ENCODE measurements around the gene PAX2. TPM values are rescaled to one million over a fixed set of nuclear protein-coding genes. Genes with fewer than 3 reads are reported as not detected.
A peak's percentile ranks its signal among the peaks of the same experiment; 100 is the strongest.

PAX2 gene
- total RNA-seq, 1 experiment from 2014 or later: not detected

DNA sequence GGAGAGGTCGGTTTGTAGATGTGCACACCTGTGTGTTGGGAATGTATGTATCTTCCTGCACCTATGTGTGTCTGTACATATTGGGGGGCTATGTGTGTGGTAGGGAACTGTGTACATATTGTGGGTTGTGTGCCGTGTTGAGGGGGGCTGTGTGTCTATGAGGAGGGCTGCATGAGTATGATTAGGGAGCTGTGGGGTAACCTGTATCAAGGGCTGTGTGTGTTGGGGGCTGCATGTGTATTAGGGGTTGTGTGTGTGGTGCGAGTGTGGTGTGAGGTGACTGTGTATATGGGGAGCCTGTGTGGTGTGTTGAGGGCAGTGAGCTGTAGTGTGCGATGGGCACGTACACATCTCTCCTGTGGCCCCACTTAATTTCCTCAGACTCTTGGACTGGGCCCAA is 22.2 kb upstream of the PAX2 start:
- in situ Hi-C loops (cut with HindIII; ENCODE audit: low pct_unique_long_range_greater_than_20kb, low sequenced_read_pairs): no loop called here
- DNase-seq (ENCODE audit: low read depth): no peak

GRCh38 chr10:100723770-100724530 is 21.4 kb upstream of the PAX2 start:
- no peak for DNase-seq (ENCODE audit: low read depth)
- in situ Hi-C loops (cut with HindIII; ENCODE audit: low pct_unique_long_range_greater_than_20kb, low sequenced_read_pairs): no loop called here

DNA sequence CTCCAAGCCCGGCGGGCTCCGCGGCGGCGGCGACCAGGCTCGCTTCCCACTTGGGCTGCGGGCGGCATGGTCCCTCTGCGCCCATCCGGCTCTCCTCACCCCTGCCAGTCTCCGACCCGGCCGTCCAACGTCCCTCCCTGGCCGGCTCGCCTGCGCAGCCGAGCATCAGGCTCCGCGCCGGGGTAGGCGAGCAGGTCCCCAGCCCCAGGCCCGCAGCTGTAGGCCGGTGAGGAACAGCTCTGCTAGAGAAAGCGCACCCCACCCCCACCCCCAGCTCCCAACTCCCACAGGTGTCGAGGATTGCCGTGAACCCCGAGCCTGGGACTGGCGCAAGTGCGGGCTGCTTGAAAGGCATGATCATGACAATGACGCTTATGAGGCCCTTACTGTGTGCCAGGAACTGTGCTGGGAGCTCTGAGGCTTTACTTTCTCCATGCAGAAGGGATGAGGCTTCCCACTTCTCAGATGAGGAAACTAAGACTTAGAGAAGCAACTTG is 20.8 kb upstream of the PAX2 start:
- in situ Hi-C loops (cut with HindIII; ENCODE audit: low pct_unique_long_range_greater_than_20kb, low sequenced_read_pairs): no loop called here
- no peak for DNase-seq (ENCODE audit: low read depth)

DNA sequence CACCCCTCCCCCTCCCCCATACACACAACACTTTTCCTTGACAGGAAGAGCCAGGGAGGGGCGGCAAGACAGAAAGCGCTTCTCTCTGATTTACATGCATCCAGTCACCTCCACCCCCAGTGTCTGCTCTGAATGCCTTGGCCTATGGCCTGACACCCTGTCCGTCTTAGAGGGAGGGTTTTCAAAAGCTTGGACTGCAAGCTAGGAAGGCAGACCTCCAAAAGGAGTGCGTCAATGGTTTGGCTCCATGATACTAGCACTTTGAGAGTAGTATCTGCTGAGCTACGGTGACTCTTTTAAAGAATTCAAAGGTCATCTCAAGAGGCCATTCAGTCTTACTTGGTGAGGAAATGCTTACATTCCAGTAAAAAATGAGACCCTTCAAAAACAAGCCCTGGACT is 20.3 kb upstream of the PAX2 start:
- in situ Hi-C loops (cut with HindIII; ENCODE audit: low pct_unique_long_range_greater_than_20kb, low sequenced_read_pairs): no loop called here

DNA sequence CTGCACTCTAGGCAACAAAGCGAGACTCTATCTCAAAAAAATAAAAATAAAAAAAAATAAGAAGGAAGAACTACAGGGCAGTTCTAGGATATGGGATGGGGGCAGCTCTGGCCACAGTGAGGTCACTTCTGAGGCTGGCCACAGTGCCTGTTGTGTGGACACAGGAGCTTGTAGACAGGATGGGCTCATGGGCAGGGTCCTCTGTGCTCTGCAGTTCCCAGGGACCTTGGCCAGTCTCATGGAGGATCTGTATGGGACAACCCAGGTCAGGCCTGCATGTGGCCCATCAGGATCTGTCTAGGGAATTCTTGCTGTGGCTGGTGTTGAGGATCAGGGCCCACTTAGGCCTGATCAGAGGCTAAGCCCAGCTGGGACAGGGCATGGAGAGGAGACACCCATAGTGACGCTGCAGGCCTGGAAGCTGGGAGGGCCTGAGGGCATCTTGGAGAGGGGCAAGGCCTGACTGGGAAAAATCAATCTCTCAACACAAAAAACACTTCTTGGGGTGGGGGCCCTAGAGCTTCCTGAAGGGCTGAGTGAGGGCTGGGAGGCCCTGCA is 19.4 kb upstream of the PAX2 start:
- no peak for DNase-seq (ENCODE audit: low read depth)
- in situ Hi-C loops (cut with HindIII; ENCODE audit: low pct_unique_long_range_greater_than_20kb, low sequenced_read_pairs): no loop called here

More for the DNA sequence above, 20.3 kb upstream of the PAX2 start:
- DNase-seq (ENCODE audit: low read depth): no peak

- DNase-seq (ENCODE audit: low read depth): no peak
- in situ Hi-C loops (cut with HindIII; ENCODE audit: low pct_unique_long_range_greater_than_20kb, low sequenced_read_pairs): no loop called here
Observed at GRCh38 chr10:100727808-100728207, 17.6 kb upstream of the PAX2 start.

GRCh38 chr10:100728928-100729861 is 16.2 kb upstream of the PAX2 start:
- in situ Hi-C loops (cut with HindIII; ENCODE audit: low pct_unique_long_range_greater_than_20kb, low sequenced_read_pairs): no loop called here
- DNase-seq (ENCODE audit: low read depth): peak; percentile 95

GRCh38 chr10:100729862-100730724 is 15.3 kb upstream of the PAX2 start:
- in situ Hi-C loops (cut with HindIII; ENCODE audit: low pct_unique_long_range_greater_than_20kb, low sequenced_read_pairs): no loop called here
- DNase-seq (ENCODE audit: low read depth): peak; percentile 48

DNA sequence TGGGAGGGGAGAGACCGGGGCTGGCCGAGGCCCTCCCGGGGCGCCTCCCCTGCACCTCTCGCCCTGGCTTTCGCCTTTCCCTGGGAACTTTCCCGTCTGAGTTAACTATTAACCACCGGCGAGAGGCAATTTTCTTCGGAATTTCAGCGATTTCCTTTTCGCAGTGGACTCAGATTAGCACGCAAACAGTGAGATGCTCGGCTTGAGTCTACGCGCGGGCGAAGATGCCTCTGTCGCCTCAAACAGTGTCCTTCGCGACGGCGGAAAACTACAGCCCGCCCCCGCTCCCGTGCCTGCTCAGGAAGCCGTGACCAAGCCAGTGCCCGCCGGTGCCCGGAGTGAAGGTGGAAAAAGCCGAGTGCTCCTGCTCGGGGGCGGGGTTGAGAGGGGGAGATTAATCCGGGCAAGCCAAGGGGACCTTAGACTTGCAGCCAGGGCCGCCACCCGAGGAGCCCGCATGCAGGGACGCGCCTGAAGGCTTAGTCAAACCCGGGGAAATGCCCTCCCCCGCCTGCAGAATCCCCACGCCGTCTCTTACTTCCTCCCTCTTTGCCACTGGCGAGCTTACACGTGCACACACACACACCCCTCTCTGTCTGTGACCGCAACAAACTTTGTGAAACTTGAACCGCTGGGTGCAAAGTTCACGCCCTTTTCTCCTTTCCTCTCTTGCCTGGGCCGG is 14.5 kb upstream of the PAX2 start:
- peak; percentile 87 for DNase-seq (ENCODE audit: low read depth)
- in situ Hi-C loops (cut with HindIII; ENCODE audit: low pct_unique_long_range_greater_than_20kb, low sequenced_read_pairs): no loop called here

DNA sequence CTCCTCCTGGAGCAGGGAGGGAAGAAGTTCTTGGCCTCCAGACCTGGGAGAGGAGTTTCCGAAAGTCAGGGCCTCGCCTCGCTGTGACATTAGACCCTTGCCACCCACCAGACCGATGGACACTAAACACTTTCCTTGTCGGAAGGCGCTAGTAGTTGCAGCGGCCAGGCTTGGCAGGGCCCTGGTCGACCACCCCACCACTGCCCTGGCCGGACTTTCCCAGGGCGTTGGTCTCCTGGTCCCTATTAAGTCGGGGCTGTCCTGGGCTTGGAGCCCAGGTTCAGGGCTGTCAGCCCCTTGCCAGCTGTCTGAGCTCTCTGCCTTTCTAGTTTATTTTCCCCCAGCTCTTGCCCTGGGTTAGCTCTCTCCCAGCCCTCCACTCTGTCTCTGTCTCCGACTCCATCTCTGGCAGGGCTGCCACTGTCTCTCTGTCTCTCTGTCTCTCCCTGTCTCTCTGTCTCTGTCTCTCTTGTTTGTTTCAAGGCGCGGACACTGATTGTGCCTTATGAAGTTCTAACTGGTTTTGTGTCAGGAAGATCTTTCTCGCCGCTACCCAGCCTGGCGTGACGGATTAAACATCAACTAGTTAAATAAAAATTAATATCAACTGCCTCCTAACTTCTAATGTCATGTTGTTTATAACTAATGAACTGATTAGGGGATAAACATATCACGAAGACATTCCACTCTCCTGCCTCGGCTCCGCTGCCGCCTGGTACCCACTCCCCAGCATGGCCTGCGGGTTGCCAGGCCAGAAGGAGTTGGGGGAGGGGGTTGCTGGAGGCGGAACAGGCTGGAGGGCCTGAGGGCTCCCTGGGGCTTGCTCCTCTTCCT is 13.8 kb upstream of the PAX2 start:
- DNase-seq (ENCODE audit: low read depth): peak; percentile 66
- in situ Hi-C loops (cut with HindIII; ENCODE audit: low pct_unique_long_range_greater_than_20kb, low sequenced_read_pairs): no loop called here

GRCh38 chr10:100732241-100732596 is 13.2 kb upstream of the PAX2 start:
- in situ Hi-C loops (cut with HindIII; ENCODE audit: low pct_unique_long_range_greater_than_20kb, low sequenced_read_pairs): no loop called here
- DNase-seq (ENCODE audit: low read depth): no peak

DNA sequence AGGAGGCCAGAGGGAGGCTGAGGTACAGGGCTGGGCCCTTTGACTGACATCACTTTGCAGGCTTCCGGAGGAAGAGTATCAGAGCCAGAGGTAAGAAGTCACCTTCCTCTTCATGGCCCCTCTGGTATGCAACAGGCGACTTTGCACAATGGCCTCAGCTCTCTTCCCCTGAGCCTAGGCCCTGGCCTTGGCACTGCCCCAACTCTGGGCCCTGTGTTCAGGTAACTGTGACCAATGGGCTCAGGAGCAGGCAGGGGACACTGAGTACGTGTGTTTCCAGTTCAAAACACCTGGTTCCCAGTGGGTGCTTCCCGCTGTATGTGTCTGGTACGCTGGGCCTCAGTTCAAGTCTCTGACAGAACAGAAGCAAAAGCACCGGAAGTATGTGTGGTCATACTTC is 12.1 kb upstream of the PAX2 start:
- in situ Hi-C loops (cut with HindIII; ENCODE audit: low pct_unique_long_range_greater_than_20kb, low sequenced_read_pairs): no loop called here

DNA sequence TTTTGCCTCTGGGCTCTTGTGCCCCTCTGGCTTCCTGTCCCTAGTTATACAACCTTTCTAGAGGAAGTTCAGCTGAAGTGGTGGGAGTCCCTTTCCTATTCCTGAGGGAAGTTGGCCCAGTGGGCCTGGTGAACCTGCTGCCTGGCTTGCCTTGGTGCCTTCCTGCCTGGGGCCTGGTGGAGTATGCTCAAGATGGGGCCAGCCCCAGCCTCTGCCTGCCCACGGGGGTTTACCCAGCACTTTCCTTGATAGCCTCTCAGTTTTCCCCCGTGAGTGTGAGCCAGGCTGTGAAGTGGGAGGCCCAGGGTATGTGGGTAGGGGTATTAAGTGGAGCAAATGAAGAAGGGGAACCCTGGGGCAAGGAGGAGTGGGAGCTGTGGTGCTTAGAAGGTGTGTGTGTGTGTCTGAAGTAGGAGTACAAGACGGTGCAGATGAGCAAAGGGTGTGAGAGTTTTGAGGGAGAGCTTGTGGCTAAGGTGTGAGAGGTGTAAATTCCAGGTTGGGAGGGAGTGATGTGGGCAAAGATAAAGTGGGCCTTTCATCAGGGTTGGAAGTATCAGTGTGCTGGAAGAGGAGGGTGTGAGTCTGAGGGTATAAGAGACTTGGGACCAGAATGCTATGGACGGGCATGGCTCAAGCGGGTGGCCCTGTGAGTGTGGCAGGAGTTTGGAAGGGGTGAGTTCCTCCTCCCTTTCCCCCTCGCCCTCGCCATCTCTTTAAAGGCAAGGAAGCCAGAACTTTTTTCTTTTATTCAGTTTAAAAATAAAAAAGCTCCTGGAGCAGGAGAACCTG is 10.9 kb upstream of the PAX2 start:
- no peak for DNase-seq (ENCODE audit: low read depth)
- in situ Hi-C loops (cut with HindIII; ENCODE audit: low pct_unique_long_range_greater_than_20kb, low sequenced_read_pairs): no loop called here

More for the DNA sequence above, 12.1 kb upstream of the PAX2 start:
- DNase-seq (ENCODE audit: low read depth): no peak

GRCh38 chr10:100735087-100735336 is 10.4 kb upstream of the PAX2 start:
- in situ Hi-C loops (cut with HindIII; ENCODE audit: low pct_unique_long_range_greater_than_20kb, low sequenced_read_pairs): no loop called here
- DNase-seq (ENCODE audit: low read depth): no peak

GRCh38 chr10:100735337-100736143 is 9.8 kb upstream of the PAX2 start:
- no peak for DNase-seq (ENCODE audit: low read depth)
- in situ Hi-C loops (cut with HindIII; ENCODE audit: low pct_unique_long_range_greater_than_20kb, low sequenced_read_pairs): no loop called here
